HuH-7 (cell line): ENCODE measurements around the gene SCIN.
"Not testable (repeated sequence)": the region's sequence is repeated elsewhere in the genome, so short reads cannot be mapped to it uniquely, and the experiment has no call there.

Source experiments
- DNase-seq: peaks from one replicate; pipeline ENCODE4 v3.0.0; 2011; ENCODE audit warnings: low spot score

Gene SCIN

DNA sequence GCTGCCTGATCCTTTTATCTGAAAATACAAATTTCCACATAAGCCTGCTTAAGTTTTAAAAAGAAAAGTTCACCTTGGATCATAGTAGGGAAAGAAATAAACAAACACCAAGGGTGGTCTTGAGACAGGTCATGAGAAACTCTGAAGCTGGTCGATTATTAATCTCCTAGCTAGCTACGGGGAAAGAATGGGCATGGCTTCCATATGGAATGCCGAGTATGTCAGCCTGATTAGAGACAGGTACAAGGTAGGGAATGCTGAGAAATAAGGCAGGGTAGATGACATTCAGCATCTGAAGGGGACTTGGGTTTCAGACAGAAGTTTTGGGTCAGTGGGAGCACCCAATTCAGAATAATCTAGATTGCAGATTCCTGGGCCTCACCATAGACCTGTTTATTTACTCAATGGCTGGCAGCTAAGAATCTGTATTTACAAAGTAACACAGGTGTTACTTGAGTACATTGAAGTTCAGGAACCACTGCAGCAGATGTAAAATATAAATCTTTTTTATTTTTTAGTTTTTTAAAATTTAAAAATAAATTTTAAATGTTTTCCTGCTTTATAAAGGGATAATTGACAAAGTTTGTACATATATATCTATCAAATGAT is 49.0 kb downstream of the SCIN start:
- DNase-seq, result no peak

DNA sequence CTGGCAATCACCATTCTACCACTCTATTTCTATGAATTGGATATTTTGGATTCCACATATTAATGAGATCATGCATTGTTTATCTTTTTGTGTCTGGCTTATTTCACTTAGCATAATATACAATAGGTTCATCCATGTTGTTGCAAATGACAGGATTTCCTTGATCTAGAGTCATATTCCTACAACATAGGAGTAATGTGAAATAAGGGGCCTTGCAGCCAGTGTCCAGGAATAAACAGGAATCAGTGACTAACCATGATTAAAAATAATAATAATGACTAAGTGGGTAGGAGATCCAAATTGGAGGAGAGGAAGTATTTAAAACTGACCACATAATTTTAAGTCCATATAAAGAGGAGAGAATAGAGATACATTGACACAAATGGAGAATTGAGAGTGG is 49.9 kb downstream of the SCIN start:
- DNase-seq, result no peak

DNA sequence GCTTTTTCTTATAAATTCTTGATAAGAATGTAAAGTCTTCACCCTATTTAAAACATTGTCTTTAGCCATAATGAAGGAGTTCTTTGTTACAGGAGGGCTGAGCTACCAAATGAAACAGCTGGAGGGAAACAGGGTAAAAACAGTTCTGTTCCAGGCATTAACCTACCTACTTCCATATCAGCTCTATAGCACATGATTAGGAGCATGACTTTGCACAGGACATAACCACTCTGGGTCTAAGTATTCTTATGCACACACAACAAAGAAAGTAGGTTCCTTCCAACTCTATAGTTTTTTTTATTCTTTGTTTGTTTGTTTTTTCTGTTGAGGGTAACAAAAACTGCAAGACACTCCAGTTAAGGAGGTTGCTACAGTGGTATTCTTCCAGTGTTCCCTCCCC is 52.7 kb downstream of the SCIN start:
- DNase-seq, result no peak

GRCh38 chr7:12623885-12624498 is 53.5 kb downstream of the SCIN start:
- DNase-seq, result peak; percentile 10

DNA sequence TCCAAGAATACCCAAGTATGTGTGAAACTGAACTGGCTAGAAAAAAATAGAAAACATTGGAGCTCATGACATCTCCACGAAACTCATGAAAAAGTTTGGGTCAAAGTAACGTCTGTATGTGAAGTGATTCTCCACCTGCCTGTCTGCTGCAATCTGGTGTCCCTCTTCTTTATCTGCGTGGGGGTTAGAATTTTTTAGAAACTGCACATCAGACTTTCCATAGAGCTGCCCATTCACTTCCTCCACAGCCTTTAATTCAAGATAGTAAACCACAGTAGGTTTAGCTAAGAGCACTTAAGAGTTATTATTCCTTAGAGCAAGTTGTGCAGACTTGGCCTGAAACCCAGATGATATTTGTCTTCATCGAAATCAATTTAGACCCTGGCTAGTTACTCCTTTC is 55.3 kb downstream of the SCIN start:
- DNase-seq, result no peak

GRCh38 chr7:12629816-12630512 is 59.4 kb downstream of the SCIN start:
- no peak for DNase-seq

DNA sequence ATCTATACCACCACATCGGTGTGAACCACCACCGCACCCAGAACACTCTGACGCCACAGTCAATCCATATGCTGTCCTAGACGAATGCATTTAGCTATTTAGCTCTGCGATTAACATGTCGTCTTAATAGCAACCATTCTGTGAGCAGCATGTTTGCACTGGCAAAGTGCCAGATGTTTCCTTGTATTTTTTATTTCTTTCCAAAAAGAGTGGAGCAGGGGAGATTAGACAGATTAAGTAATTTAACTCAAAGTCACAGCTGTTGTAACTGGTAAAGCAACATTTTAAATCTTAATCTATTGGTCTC is 59.9 kb downstream of the SCIN start:
- no peak for DNase-seq

GRCh38 chr7:12633582-12633981 is 63.1 kb downstream of the SCIN start:
- no peak for DNase-seq

DNA sequence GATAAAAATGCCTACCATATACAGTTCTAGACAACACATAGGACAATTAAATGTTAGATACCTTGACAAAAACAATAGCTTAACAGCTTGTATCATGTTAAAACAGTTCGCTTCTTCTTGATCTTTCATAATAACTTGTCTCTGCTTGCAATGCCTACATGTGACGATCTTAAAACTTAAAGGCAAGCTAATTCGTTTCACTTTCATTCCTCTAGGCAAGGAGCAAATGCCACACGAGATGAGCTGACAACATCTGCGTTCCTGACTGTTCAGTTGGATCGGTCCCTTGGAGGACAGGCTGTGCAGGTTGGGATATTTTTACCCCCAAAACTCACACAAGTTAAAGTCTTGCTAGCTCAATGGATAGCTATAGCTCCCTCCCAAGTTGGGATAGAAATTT is 65.3 kb downstream of the SCIN start:
- DNase-seq, result no peak

DNA sequence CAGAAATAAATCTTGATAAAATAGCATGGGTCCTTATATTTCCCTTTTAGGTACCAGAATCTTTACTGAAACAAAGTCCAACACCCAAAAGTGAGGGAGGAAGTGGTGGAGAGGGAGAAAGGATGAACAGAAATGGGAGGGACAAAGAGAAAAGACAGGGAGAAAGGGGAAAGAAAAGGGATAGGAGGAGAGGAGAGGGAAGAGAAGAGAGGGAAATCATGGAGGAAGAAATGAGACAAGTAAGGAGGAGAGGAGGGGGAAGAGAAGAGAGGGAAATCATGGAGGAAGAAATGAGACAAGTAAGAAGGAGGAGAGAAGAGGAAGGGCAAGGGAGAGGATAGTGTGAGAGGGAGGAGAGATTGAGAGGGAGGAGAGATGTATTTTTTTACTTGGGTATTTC is 66.8 kb downstream of the SCIN start:
- DNase-seq, result no peak

GRCh38 chr7:12637819-12638592 is 67.5 kb downstream of the SCIN start:
- no peak for DNase-seq

- DNase-seq, result peak; percentile 16
Observed at GRCh38 chr7:12638851-12639456, 68.4 kb downstream of the SCIN start.

DNA sequence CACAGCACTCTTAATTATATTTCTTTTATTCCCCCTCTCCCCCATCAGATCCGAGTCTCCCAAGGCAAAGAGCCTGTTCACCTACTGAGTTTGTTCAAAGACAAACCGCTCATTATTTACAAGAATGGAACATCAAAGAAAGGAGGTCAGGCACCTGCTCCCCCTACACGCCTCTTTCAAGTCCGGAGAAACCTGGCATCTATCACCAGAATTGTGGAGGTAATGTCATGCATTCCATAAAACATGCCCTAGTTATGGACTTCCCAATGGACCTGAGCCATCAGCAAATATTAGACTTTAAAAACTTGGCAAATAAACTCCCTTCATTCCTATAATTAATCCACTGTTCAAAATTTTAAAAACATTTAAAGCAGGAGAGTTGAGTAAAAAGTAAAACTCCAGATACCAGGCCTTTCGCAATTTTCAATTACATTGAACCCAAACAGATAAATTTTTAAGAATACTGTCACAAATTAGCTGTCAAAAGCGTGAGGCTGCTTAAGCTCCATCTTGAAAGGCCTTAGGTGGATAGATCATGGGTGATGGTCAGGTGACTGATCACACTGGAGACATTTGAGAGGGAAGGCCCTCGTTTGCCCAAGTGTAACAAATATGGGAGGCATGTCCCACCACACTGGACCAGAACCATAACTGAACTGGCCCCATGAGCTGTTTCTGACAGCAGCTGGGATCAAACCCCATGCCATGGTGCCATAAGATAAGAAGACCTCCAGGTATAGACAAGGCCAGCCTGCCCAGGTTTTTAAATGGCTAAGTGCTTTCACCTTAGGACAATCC is 70.0 kb downstream of the SCIN start:
- DNase-seq, result no peak

DNA sequence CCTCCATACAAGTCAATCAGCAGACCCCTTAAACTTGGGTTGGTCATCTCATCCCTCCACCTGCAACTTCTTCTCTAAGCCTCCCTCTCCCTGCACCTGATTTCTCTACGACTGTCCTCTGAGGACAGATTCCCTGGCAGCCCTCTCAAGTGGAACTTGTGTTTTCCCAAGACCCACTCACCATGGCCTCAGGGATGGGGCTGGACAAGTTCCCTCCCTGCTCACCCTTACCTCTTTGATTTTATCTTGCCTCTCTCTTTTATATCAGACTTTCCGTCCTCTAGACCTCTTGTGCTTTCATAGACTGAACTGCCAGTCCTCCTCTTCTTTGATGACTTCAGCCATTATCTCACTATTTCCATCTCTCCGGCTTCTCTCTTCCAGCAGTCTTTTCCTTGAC is 70.7 kb downstream of the SCIN start:
- DNase-seq, result no peak

DNA sequence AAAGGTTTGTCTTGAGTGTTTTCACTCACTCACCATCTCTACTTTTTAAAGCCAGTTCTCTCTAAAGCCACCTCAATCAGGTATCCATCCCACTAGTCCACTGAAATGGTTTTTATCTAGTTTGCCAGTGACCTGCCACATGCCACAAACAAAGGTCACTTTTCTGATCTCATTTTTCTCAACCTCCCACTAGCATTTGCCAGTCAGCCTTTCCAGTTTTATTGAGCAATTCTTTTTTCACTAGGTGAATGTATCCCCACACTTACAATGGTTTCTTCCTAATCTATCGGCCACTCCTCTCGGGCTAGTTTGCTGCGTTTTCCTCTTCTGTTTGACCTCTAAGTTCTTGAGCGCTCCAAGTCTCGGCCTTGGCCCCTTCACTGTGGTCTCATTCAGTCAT is 72.0 kb downstream of the SCIN start:
- no peak for DNase-seq

DNA sequence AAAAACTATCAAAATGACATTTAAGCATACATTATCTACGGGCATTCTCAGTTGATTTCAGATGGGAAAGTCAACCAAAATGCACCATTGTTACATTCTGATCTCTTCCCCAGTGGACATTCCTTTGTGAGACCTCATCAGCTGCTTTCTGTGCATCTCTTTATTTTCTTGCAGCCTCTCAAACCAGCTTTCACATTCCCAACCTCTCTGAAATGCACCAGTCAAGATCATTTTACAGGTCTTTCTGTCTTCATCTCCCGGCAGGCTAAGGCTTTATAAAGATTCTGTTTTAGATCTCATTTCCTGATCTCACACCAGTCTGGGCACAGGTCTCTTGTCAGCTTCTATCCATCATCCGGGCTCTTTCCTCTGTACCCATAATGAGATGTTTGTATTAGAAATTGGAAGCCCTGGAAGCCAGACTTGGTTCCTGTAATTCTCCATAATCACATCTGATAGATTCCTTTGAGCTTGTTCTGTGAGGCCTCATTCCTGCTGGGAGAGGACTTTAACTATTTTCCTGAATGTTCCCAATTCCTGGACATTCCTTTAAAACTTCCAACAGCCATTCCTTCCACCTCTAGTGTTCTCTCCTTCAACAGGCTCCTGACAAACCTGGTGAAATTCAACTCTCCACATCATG is 72.6 kb downstream of the SCIN start:
- DNase-seq, result no peak

GRCh38 chr7:12643644-12644043 is 73.1 kb downstream of the SCIN start:
- DNase-seq, result no peak

DNA sequence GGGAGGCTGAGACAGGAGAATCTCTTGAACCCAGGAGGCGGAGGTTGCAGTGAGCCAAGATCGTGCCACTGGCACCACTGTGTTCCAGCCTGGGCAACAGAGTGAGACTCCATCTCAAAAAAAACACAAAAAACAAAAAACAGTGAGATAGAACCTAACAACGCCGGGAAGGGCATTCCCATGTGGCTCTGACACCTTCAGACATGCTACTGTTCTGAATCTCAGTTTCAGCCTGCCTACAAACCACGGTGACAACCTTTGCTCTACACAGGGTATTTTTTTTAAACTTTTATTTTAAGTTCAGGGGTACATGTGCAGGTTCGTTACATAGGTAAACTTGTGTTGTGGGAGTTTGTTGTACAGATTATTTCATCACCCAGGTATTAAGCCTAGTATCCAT is 74.7 kb downstream of the SCIN start:
- DNase-seq, result not testable (repeated sequence)

DNA sequence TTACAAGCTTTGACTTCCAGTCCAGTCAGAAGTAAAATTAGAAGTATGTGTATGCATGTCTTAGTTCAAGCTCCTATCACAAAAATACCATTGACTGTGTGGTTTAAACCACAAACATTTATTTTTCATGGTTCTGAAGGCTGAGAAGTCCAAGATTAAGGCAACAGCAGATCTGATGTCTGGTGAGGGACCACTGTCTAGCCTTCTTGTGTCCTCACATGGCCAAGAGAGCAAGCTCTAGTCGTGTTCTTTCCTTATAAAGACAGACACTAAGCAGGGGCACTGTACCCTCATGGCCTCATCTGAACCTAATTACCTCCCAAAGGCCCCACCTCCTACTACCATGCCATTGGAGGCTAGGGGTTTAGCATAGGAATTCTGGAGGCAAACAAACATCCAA is 75.6 kb downstream of the SCIN start:
- DNase-seq, result no peak

GRCh38 chr7:12647364-12648219 is 77.1 kb downstream of the SCIN start:
- no peak for DNase-seq
